Measurements from ENCODE around the gene TSPEAR. TPM values are rescaled to one million over a fixed set of nuclear protein-coding genes. Genes with fewer than 3 reads are reported as not detected.

The TSPEAR gene
- total and polyA plus RNA-seq, 5 experiments from 2014 or later: 0.07 TPM; not detected in 4

- ATAC-seq: no peak
- H3K4me1 Mint-ChIP-seq: peaks cover 0 to 9% (median 1%) of the 10 kb centered on the region in 4 donors
- peak overlapping the region in 1 of 10 donors; percentile 57 for H3K27ac Mint-ChIP-seq
- H3K9me3 Mint-ChIP-seq: no peaks in the 10 kb centered on the region
- POLR2A ChIA-PET: no interaction called here
- H3K27me3 Mint-ChIP-seq: peaks cover 0 to 1% (median 0%) of the 10 kb centered on the region in 5 donors
- H3K4me3 Mint-ChIP-seq: no peak overlapping the region
- H3K36me3 Mint-ChIP-seq: no peaks in the 10 kb centered on the region
- DNase-seq: no peak
These were observed 192.7 kb downstream of the TSPEAR start for GRCh38 chr21:44518686-44519085.

DNA sequence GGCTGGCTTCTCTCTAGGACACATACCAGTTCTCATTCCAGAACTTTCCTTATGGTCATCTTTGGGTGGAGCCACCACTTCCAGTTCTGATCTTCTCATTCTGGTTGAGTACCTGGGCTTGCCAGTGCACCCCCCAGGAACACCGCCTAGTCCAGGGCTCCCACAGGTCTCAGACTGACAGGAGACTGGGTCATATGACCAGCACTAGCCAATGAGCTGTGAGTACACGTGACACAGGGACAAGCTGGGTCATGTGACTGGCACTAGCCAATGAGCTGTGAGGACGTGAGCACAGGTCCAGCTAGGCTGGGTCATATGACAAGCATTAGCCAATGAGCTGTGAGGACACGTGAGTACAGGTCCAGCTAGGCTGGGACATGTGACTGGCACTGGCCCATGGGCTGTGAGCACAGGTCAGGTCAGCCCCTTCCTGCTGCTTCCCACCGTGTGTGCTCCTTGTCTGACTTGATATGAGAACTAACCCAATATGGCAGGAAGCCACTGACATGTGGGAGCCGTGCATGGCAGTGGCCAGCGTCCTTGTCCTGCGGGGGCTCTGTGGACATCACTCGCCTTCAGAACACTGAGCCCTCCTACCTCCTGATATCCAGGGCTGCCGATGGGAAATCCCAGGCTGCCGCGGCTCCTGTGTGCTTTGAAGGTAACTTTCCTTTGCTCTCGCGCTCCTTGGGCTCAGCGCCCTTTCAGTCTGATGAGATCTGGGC, 194.0 kb downstream of the TSPEAR start:
- ATAC-seq: no peak
- POLR2A ChIA-PET: interaction anchor here (0.6 kb wide), 1 partner anchor 23 kb away, joined by 3 read pairs; no protein-coding TSS in a partner anchor
- no peak for DNase-seq
- Mint-ChIP-seq H3K27me3 (peaks cover 0 to 1% (median 0%) of the 10 kb centered on the region in 5 donors), H3K4me3 (no peak overlapping the region), H3K9me3 (no peaks in the 10 kb centered on the region), H3K27ac (peak overlapping the region in 5 of 10 donors; percentile 2 to 92 (median 19)), H3K36me3 (no peaks in the 10 kb centered on the region), H3K4me1 (peaks cover 0 to 12% (median 1%) of the 10 kb centered on the region in 4 donors)

DNA sequence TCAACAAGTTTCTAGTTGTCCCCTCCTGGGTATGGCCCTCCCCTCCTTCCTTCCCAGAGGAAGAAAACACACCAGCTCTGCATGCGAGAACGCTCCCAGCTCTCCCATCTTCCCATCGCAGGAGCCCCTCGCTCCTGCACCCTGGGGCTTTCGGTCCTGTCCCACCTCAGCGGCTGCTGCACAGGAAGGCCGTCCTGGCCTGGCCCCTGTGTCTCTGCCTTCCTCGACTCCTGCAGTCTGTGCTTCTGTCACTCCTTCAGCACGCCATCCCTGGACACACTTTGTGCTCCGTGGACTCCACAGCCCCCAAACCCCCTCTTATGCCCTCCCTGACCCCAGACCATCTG, 194.6 kb downstream of the TSPEAR start:
- Mint-ChIP-seq H3K27ac (peak overlapping the region in 6 of 10 donors; percentile 2 to 92 (median 45)), H3K36me3 (no peaks in the 10 kb centered on the region), H3K27me3 (peaks cover 0 to 1% (median 0%) of the 10 kb centered on the region in 5 donors), H3K9me3 (no peaks in the 10 kb centered on the region), H3K4me3 (no peak overlapping the region), H3K4me1 (peaks cover 0 to 12% (median 1%) of the 10 kb centered on the region in 4 donors)
- no peak for DNase-seq
- POLR2A ChIA-PET: no interaction called here
- no peak for ATAC-seq

- Mint-ChIP-seq H3K27me3 (peaks cover 0 to 1% (median 0%) of the 10 kb centered on the region in 5 donors), H3K4me1 (peaks cover 0 to 12% (median 1%) of the 10 kb centered on the region in 4 donors), H3K9me3 (no peaks in the 10 kb centered on the region), H3K27ac (peak overlapping the region in 2 of 10 donors; percentile 7 to 72), H3K36me3 (no peaks in the 10 kb centered on the region), H3K4me3 (no peak overlapping the region)
- POLR2A ChIA-PET: no interaction called here
- ATAC-seq (no peak), DNase-seq (no peak)
These were observed 195.0 kb downstream of the TSPEAR start for GRCh38 chr21:44516342-44516741.

- no peaks in the 10 kb centered on the region for H3K9me3 Mint-ChIP-seq
- DNase-seq (no peak), ATAC-seq (no peak)
- peaks cover 0 to 1% (median 0%) of the 10 kb centered on the region in 5 donors for H3K27me3 Mint-ChIP-seq
- peak overlapping the region in 6 of 10 donors; percentile 17 to 78 (median 48) for H3K27ac Mint-ChIP-seq
- POLR2A ChIA-PET: no interaction called here
- H3K4me1 Mint-ChIP-seq: peaks cover 0 to 11% (median 5%) of the 10 kb centered on the region in 4 donors
- H3K36me3 Mint-ChIP-seq: no peaks in the 10 kb centered on the region
- H3K4me3 Mint-ChIP-seq: no peak overlapping the region
These were observed 195.8 kb downstream of the TSPEAR start for GRCh38 chr21:44515359-44516165.

GRCh38 chr21:44514746-44515358, 196.5 kb downstream of the TSPEAR start:
- ATAC-seq (no peak), DNase-seq (no peak)
- POLR2A ChIA-PET: no interaction called here
- H3K4me1 Mint-ChIP-seq: peaks cover 0 to 12% (median 6%) of the 10 kb centered on the region in 4 donors
- peaks cover 0 to 1% (median 0%) of the 10 kb centered on the region in 5 donors for H3K27me3 Mint-ChIP-seq
- H3K4me3 Mint-ChIP-seq: no peak overlapping the region
- H3K36me3 Mint-ChIP-seq: no peaks in the 10 kb centered on the region
- H3K27ac Mint-ChIP-seq: peak overlapping the region in 3 of 10 donors; percentile 24 to 34 (median 29)
- H3K9me3 Mint-ChIP-seq: no peaks in the 10 kb centered on the region

GRCh38 chr21:44514218-44514520, 197.2 kb downstream of the TSPEAR start:
- ATAC-seq (no peak), DNase-seq (no peak)
- no peak overlapping the region for H3K4me3 Mint-ChIP-seq
- peaks cover 0 to 14% (median 7%) of the 10 kb centered on the region in 4 donors for H3K4me1 Mint-ChIP-seq
- no peaks in the 10 kb centered on the region for H3K36me3 Mint-ChIP-seq
- peaks cover 0 to 1% (median 0%) of the 10 kb centered on the region in 5 donors for H3K27me3 Mint-ChIP-seq
- H3K9me3 Mint-ChIP-seq: no peaks in the 10 kb centered on the region
- peak overlapping the region in 1 of 10 donors; percentile 43 for H3K27ac Mint-ChIP-seq
- POLR2A ChIA-PET: interaction anchor here (1.4 kb wide), 1 partner anchor 226 kb away, joined by 3 read pairs; no protein-coding TSS in a partner anchor

DNA sequence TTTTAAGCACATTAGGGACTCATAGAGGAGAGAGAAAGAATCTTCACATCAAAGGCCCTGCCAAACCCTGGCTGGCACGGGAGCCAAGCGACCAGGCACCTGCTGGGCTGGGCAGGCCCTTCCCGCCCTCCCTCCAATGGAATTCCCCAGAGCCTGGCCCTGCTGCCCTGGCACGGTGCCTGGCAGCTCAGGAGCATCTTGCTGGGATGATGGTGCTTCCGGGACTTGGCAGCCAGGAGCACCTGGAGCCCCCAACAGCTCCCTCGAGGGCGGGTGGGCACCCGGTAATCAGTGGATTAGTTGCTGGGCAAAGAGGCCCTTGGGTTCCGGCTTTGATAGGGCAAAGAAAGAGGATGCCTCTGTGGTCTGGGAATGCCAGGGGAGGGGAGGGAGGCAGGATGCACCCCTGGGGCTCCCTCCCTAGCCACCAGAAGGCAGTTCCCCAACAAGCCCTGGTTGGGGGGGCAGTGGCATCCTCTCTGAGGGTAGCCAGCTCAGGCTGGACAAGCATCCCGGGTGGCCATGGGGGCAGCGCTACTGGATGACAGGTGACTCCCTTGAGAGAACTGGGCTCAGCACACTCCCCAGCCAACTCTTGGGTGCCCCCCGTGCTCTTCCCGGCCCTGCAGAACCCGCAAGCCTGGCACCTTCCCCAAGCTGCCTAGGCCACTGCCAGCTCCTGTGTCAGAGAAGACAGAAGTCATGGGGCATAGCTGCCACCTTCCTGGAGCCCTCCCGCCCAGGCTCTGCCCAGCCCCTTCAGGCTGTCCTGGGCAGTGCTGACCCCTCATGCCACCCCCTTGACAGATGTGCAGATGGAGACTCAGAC, 197.8 kb downstream of the TSPEAR start:
- DNase-seq (no peak), ATAC-seq (no peak)
- Mint-ChIP-seq H3K4me1 (peaks cover 0 to 14% (median 7%) of the 10 kb centered on the region in 4 donors), H3K36me3 (no peaks in the 10 kb centered on the region), H3K27me3 (peaks cover 0 to under 1% (median 0%) of the 10 kb centered on the region in 5 donors), H3K4me3 (no peak overlapping the region), H3K9me3 (no peaks in the 10 kb centered on the region), H3K27ac (peak overlapping the region in 3 of 10 donors; percentile 20 to 72 (median 43))
- POLR2A ChIA-PET: interaction anchor here (1.4 kb wide), 1 partner anchor 226 kb away, joined by 3 read pairs; no protein-coding TSS in a partner anchor

GRCh38 chr21:44512496-44513388, 198.6 kb downstream of the TSPEAR start:
- DNase-seq (no peak), ATAC-seq (no peak)
- H3K27ac Mint-ChIP-seq: peak overlapping the region in 2 of 10 donors; percentile 49 to 72
- no peaks in the 10 kb centered on the region for H3K27me3 Mint-ChIP-seq
- no peak overlapping the region for H3K4me3 Mint-ChIP-seq
- H3K9me3 Mint-ChIP-seq: no peaks in the 10 kb centered on the region
- peaks cover 0 to 14% (median 6%) of the 10 kb centered on the region in 4 donors for H3K4me1 Mint-ChIP-seq
- POLR2A ChIA-PET: interaction anchor here (1.4 kb wide), 1 partner anchor 227 kb away, joined by 3 read pairs; no protein-coding TSS in a partner anchor
- no peaks in the 10 kb centered on the region for H3K36me3 Mint-ChIP-seq

- Mint-ChIP-seq H3K36me3 (no peaks in the 10 kb centered on the region), H3K4me1 (peaks cover 0 to 14% (median 5%) of the 10 kb centered on the region in 4 donors), H3K27me3 (no peaks in the 10 kb centered on the region), H3K4me3 (no peak overlapping the region), H3K9me3 (no peaks in the 10 kb centered on the region), H3K27ac (no peak overlapping the region)
- ATAC-seq (no peak), DNase-seq (no peak)
- POLR2A ChIA-PET: interaction anchor here (0.8 kb wide), 1 partner anchor 241 kb away, joined by 3 read pairs; no protein-coding TSS in a partner anchor
These were observed 199.5 kb downstream of the TSPEAR start for GRCh38 chr21:44511938-44512275.

DNA sequence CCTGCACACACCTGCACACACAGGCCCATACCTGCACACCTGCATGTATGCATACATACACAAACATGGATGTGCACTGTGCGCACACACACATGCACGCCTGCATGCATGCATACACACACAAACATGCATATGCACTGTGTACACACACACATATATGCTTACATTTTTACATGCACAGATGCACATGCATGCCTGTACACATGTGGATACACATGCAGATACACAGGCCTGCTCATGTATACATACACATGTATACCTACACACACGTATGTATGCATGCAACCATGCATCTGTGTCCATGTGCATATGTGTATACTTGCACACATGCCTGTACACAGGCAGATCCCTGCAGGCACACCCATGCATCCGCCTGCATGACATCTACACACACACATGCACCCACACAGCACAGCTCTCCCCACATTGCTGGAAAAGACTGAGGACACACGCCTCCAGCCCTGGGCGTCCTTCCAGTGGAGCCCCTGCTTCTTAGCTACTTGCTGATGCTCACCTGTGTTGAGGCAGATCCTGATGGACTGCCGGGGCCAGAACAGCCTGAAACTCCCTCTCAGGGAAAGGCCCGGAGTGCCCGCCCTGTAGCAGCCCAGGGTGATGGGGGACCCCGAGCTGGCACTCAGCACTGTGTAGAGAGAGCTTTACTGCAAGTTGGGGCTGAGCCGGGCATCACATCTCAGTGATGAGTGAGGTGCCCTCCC, 200.0 kb downstream of the TSPEAR start:
- DNase-seq (no peak), ATAC-seq (no peak)
- no peaks in the 10 kb centered on the region for H3K9me3 Mint-ChIP-seq
- peak overlapping the region in 7 of 10 donors; percentile 24 to 62 (median 39) for H3K4me3 Mint-ChIP-seq
- H3K36me3 Mint-ChIP-seq: no peaks in the 10 kb centered on the region
- H3K27ac Mint-ChIP-seq: peak overlapping the region in 1 of 10 donors; percentile 27
- no peaks in the 10 kb centered on the region for H3K27me3 Mint-ChIP-seq
- H3K4me1 Mint-ChIP-seq: peaks cover 0 to 14% (median 4%) of the 10 kb centered on the region in 4 donors
- POLR2A ChIA-PET: interaction anchor here (0.5 to 2.3 kb wide), 6 partner anchors 108 to 282 kb away, joined by 3 to 12 read pairs (median 4); partner anchors contain the start of genes CFAP410 and KRTAP12-3

All from naive thymus-derived CD8-positive, alpha-beta T cell (primary cell).